H1 (cell line): Measurements from ENCODE around the gene COPG1. TPM values are rescaled to one million over a fixed set of nuclear protein-coding genes. Genes with fewer than 3 reads are reported as not detected.

Source experiments
- CTCF ChIA-PET: fragments of 300-600 bp; sonication (Branson Sonifier 250); formaldehyde crosslinking; loops from one replicate; lab custom pipeline; 2021; ENCODE audit not compliant: partially characterized antibody; lab: Charles Lee
- POLR2A ChIA-PET: fragments of 300-600 bp; sonication (Branson Sonifier 250); formaldehyde crosslinking; loops from one replicate; lab custom pipeline; 2021; ENCODE audit warnings: inconsistent platforms; ENCODE audit not compliant: partially characterized antibody; lab: Charles Lee
- DNase-seq, 2 experiments: peaks; one replicate each; pipeline versions ENCODE4 v3.0.0 to v3.0.0-alpha.2; 2010 to 2022; ENCODE audit warnings: low spot score in 2 of 2, low read depth in 1 of 2, mixed read lengths in 1 of 2
- FAIRE-seq: peaks from 2 replicates; lab custom pipeline; 2011; peaks lifted over from hg19 to GRCh38; lab: Jason Lieb, UNC
- H2AFZ ChIP-seq: 2 replicates; pipeline ENCODE4 v1.8.1; 2012; ENCODE audit warnings: low read length, inconsistent platforms
- H2AK5ac ChIP-seq: 2 replicates; pipeline ENCODE4 v1.6.1; 2013; ENCODE audit warnings: low read depth, low read length
- H2BK120ac ChIP-seq: replicated peaks from 2 replicates; pipeline ENCODE3; 2013; ENCODE audit warnings: low read depth, low read length, inconsistent platforms
- H2BK12ac ChIP-seq: 2 replicates; pipeline ENCODE4 v1.6.1; 2013; ENCODE audit warnings: low read depth, low read length
- H2BK15ac ChIP-seq: 2 replicates; pipeline ENCODE4 v1.6.1; 2013; ENCODE audit warnings: low read length
- H2BK20ac ChIP-seq: 2 replicates; pipeline ENCODE4 v1.6.1; 2013; ENCODE audit warnings: low read length
- H2BK5ac ChIP-seq: 2 replicates; pipeline ENCODE4 v1.6.1; 2013; ENCODE audit warnings: low read depth, low read length
- H3K14ac ChIP-seq: 2 replicates; pipeline ENCODE4 v1.6.1; 2013; ENCODE audit warnings: inconsistent platforms; ENCODE audit not compliant: insufficient read length
- H3K18ac ChIP-seq: 2 replicates; pipeline ENCODE4 v1.6.1; 2013; ENCODE audit warnings: low read length; ENCODE audit errors: extremely low read depth
- H3K23ac ChIP-seq: 2 replicates; pipeline ENCODE4 v1.6.1; 2013; ENCODE audit warnings: inconsistent platforms; ENCODE audit not compliant: insufficient read length
- H3K23me2 ChIP-seq: 2 replicates; pipeline ENCODE4 v1.6.1; 2013; ENCODE audit warnings: low read depth, low read length
- H3K27ac ChIP-seq: 2 replicates; pipeline ENCODE4 v1.6.1; 2011; ENCODE audit warnings: low read depth, low read length, inconsistent platforms
- H3K27me3 ChIP-seq, 4 experiments: replicated peaks in 1 of 4; 1 replicate in 1 of 4; 2 replicates in 3 of 4; pipeline versions ENCODE4 v1.6.1 to v1.8.1; 2011 to 2013; ENCODE audit warnings: low read length in 3 of 4, mild to moderate bottlenecking in 3 of 4, inconsistent platforms in 2 of 4, mixed read lengths in 2 of 4, moderate library complexity in 1 of 4; ENCODE audit not compliant: control insufficient read depth in 3 of 4, insufficient read depth in 3 of 4; ENCODE audit errors: extremely low read depth in 1 of 4
- H3K36me3 ChIP-seq, 4 experiments: 2 replicates each; pipeline versions ENCODE4 v1.6.1 to v1.8.1; 2011 to 2013; ENCODE audit warnings: mild to moderate bottlenecking in 4 of 4, low read length in 3 of 4, moderate library complexity in 2 of 4, control low read depth in 1 of 4, inconsistent platforms in 1 of 4; ENCODE audit not compliant: insufficient read depth in 4 of 4, control insufficient read depth in 2 of 4
- H3K4ac ChIP-seq: replicated peaks from 2 replicates; pipeline ENCODE3; 2013; ENCODE audit warnings: low read length, low read depth, mixed read lengths, inconsistent platforms; ENCODE audit not compliant: insufficient read length
- H3K4me1 ChIP-seq, 4 experiments: replicated peaks in 1 of 4; 1 replicate in 1 of 4; 2 replicates in 3 of 4; pipeline versions ENCODE4 v1.6.1 to v1.8.1; 2011 to 2013; ENCODE audit warnings: low read length in 3 of 4, inconsistent platforms in 2 of 4, mixed read lengths in 1 of 4; ENCODE audit not compliant: insufficient read depth in 4 of 4, control insufficient read depth in 3 of 4
- H3K4me2 ChIP-seq, 2 experiments: 2 replicates each; pipeline versions ENCODE4 v1.6.1 to v1.8.1; 2011 to 2013; ENCODE audit warnings: low read depth in 2 of 2, low read length in 2 of 2, control low read depth in 1 of 2, inconsistent platforms in 1 of 2, mild to moderate bottlenecking in 1 of 2; ENCODE audit not compliant: insufficient read depth in 1 of 2
- H3K4me3 ChIP-seq, 4 experiments: fragments of 200-600, 300-600 bp in 1 of 4; sonication (generic), shearing (Covaris generic), sonication (Bioruptor Twin) in 1 of 4; 2 replicates each; pipeline versions ENCODE4 v1.5.1 to v1.8.1; 2011 to 2016; ENCODE audit warnings: low read length in 4 of 4, low read depth in 3 of 4, control low read depth in 2 of 4, inconsistent platforms in 2 of 4, mild to moderate bottlenecking in 2 of 4, mixed read lengths in 1 of 4, moderate library complexity in 1 of 4; ENCODE audit not compliant: insufficient read depth in 2 of 4; ENCODE audit errors: extremely low read depth in 1 of 4
- H3K56ac ChIP-seq: replicated peaks from 2 replicates; pipeline ENCODE3; 2013; ENCODE audit warnings: low read depth, mild to moderate bottlenecking, mixed read lengths, low read length, inconsistent platforms; ENCODE audit not compliant: insufficient read length
- H3K79me1 ChIP-seq: 2 replicates; pipeline ENCODE4 v1.6.1; 2013; ENCODE audit warnings: low read depth, low read length, control low read depth
- H3K79me2 ChIP-seq, 2 experiments: 2 replicates each; pipeline versions ENCODE4 v1.6.1 to v1.8.1; 2012 to 2013; ENCODE audit warnings: low read length in 2 of 2, mild to moderate bottlenecking in 2 of 2, inconsistent platforms in 1 of 2; ENCODE audit not compliant: insufficient read depth in 2 of 2, control insufficient read depth in 1 of 2
- H3K9ac ChIP-seq, 4 experiments: replicated peaks in 1 of 4; 1 replicate in 1 of 4; 2 replicates in 3 of 4; pipeline versions ENCODE4 v1.6.1 to v1.8.1; 2011 to 2013; ENCODE audit warnings: low read depth in 3 of 4, low read length in 3 of 4, control low read depth in 2 of 4, mild to moderate bottlenecking in 2 of 4, moderate library complexity in 2 of 4, inconsistent platforms in 1 of 4; ENCODE audit errors: extremely low read depth in 1 of 4
- H3K9me3 ChIP-seq, 2 experiments: 2 replicates each; pipeline versions ENCODE4 v1.6.1 to v1.8.1; 2012 to 2013; ENCODE audit warnings: mild to moderate bottlenecking in 2 of 2, moderate library complexity in 2 of 2, control low read depth in 1 of 2, inconsistent platforms in 1 of 2, low read depth in 1 of 2, low read length in 1 of 2, mixed read lengths in 1 of 2; ENCODE audit not compliant: insufficient read depth in 2 of 2
- H4K20me1 ChIP-seq, 2 experiments: replicated peaks in 1 of 2; 2 replicates each; pipeline versions ENCODE3 to v1.8.1; 2011 to 2013; ENCODE audit warnings: inconsistent platforms in 2 of 2, low read length in 2 of 2, mild to moderate bottlenecking in 1 of 2; ENCODE audit not compliant: insufficient read depth in 2 of 2, control insufficient read depth in 1 of 2
- H4K5ac ChIP-seq: 2 replicates; pipeline ENCODE4 v1.6.1; 2013; ENCODE audit warnings: low read length, low read depth, mixed read lengths, inconsistent platforms; ENCODE audit not compliant: insufficient read length
- H4K8ac ChIP-seq: 2 replicates; pipeline ENCODE4 v1.8.0; 2013; ENCODE audit warnings: mild to moderate bottlenecking, moderate library complexity, low read length, inconsistent platforms; ENCODE audit not compliant: insufficient read depth; ENCODE audit errors: extremely low read depth
- H4K91ac ChIP-seq: replicated peaks from 2 replicates; pipeline ENCODE3; 2013; ENCODE audit warnings: low read length, mixed read lengths, inconsistent platforms; ENCODE audit not compliant: insufficient read length
- BACH1 ChIP-seq: IDR thresholded peaks from 2 replicates; pipeline ENCODE4 v1.6.1; 2012; ENCODE audit warnings: low read length, improper control_type of control experiment
- BCL11A ChIP-seq, 2 experiments: IDR thresholded peaks; one replicate each; pipeline ENCODE4 v1.6.1; 2011; ENCODE audit warnings: low read depth in 2 of 2, low read length in 2 of 2, mild to moderate bottlenecking in 2 of 2
- NRF1 ChIP-seq: IDR thresholded peaks from 2 replicates; pipeline ENCODE4 v1.6.1; 2011; ENCODE audit warnings: mild to moderate bottlenecking, low read depth, low read length, improper control_type of control experiment
- POLR2AphosphoS5 ChIP-seq: IDR thresholded peaks from 2 replicates; pipeline ENCODE4 v1.6.1; 2011; ENCODE audit warnings: low read depth, low read length
- RAD21 ChIP-seq, 2 experiments: IDR thresholded peaks in 1 of 2; conservative IDR thresholded peaks in 1 of 2; 2 replicates each; pipeline ENCODE4 v1.6.1; 2011; ENCODE audit warnings: low read depth in 2 of 2, low read length in 2 of 2, improper control_type of control experiment in 1 of 2, inconsistent platforms in 1 of 2, mild to moderate bottlenecking in 1 of 2, moderate library complexity in 1 of 2
- SIRT6 ChIP-seq: IDR thresholded peaks from one replicate; pipeline ENCODE4 v1.7.1; 2012; ENCODE audit warnings: low read length, inconsistent platforms
- WGBS, 2 experiments: shearing (Covaris generic) in 1 of 2; methylation state at CpG; one replicate each; pipeline versions ENCODE4 v1.1.6 to v1.1.7; 2013 to 2015; ENCODE audit warnings: low lambda C conversion rate in 2 of 2, mixed read lengths in 2 of 2, inconsistent platforms in 1 of 2, low coverage in 1 of 2, missing lambda C conversion rate in 1 of 2; ENCODE audit not compliant: insufficient replicate concordance in 2 of 2, insufficient coverage in 1 of 2, insufficient read length in 1 of 2; ENCODE audit errors: extremely low coverage in 1 of 2, missing lambda C conversion rate in 1 of 2; 5-methylcytosine and 5-hydroxymethylcytosine counted together
- polyA plus RNA-seq, 7 experiments: library from polyadenylated mRNA; depleted of rRNA in 3 of 7; stranded (reverse) in 5 of 7; unstranded in 2 of 7; fragments of >200 nt in 5 of 7; fragments of 200-250 nt in 2 of 7; gene quantifications; 1 replicate in 5 of 7; 2 replicates in 1 of 7; 4 replicates in 1 of 7; pipeline versions ENCODE4 v1.2.1 to v1.2.3, GENCODE V29; 2011 to 2013; ENCODE audit warnings: missing spikeins in 2 of 7, mixed read lengths in 2 of 7
- total RNA-seq: library from RNA; stranded (reverse); fragmentation: NEBNext Ultra II Directional; extraction: Animal tissue kit (Norgen Biotek cat#: 25700); gene quantifications from 2 replicates; pipeline ENCODE4 v1.2.1, GENCODE V29; 2021

COPG1 gene
- total and polyA plus RNA-seq, 2 of the 8 experiments (the other 6 are each of a cell fraction or from before 2014, with no cell fraction given), result 52.7 to 106 TPM

DNA sequence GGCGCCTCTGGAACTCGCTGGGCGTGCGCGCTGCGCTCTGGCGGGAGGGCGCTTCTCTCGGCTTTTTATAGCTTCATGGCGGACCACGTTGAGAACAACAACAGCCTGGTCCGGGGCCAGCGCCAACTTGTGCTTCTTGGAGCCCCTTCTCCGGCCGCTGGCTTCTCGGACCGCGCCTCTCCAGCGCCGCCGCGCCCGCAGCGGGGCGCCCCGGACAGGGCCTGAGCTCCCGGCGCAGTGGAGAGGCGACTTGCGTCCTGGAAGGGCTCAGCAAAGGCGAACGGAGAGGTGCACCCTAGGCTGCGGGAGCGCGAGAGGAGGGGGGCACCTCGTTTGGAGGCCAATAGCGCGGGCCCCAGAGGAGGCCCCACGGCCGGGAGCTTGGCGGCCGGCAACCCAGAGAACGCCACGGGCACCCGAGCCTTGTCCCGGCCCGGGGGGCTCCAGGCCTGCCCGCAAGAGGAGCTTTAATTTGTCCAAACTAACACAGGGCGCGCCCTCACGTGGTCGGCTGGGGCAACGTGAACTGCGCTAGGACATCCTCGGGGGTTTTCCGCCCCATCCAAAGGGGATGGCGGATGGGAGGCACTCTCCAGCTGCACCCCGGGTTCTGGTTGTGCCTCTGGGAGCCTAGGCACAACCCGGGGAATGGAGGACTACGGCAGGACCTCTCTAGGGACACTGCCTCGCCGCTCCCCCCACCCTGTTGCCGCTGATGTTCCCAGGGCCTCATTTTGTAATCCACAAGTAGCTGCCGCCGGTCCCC lies 67.0 kb downstream of the COPG1 start:
- Histone ChIP-seq H3K4ac (no peak overlapping the region), H3K9ac (peak overlapping the region; percentile 52 to 80 (median 74); a peak in 6 of 7 replicates), H3K79me1 (peaks cover 3% of the 10 kb centered on the region; the same call in 1 of the 2 replicates), H3K79me2 (peaks cover 0 to 13% of the 10 kb centered on the region in 2 experiments; a peak in 1 of 4 replicates), H2AFZ (no peak overlapping the region; the same call in 1 of the 2 replicates), H3K27ac (peak overlapping the region; percentile 69), H3K9me3 (no peaks in the 10 kb centered on the region), H2BK15ac (no peak overlapping the region), H3K56ac (no peak overlapping the region), H2AK5ac (no peak overlapping the region), H3K4me3 (peak overlapping the region; percentile 70 to 96 (median 78)), H2BK120ac (no peak overlapping the region), H3K36me3 (peaks cover 2 to 10% (median 7%) of the 10 kb centered on the region in 4 experiments; a peak in 4 of 8 replicates), H2BK12ac (no peak overlapping the region), H3K27me3 (no peaks in the 10 kb centered on the region), H3K23ac (no peak overlapping the region), H4K8ac (peak overlapping the region; percentile 94), H2BK20ac (no peak overlapping the region), H3K4me1 (peaks cover 4 to 9% (median 5%) of the 10 kb centered on the region in 4 experiments), H3K4me2 (peak overlapping the region; percentile 81 to 83), H4K91ac (peak overlapping the region; percentile 82), H4K5ac (no peak overlapping the region), H3K14ac (no peak overlapping the region), H3K18ac (peak overlapping the region; percentile 83), H2BK5ac (peak overlapping the region; percentile 66; the same call in 1 of the 2 replicates), H4K20me1 (peaks cover 0 to 10% of the 10 kb centered on the region in 2 experiments), H3K23me2 (peaks cover 5% of the 10 kb centered on the region; the same call in 1 of the 2 replicates)
- POLR2A ChIA-PET, result interaction anchor here (0.5 to 6.4 kb wide), 66 partner anchors 10 to 424 kb away, joined by 3 to 112 read pairs (median 5); partner anchors contain the start of genes CFAP92, CNBP, COPG1 and EFCAB12
- DNase-seq, result peak in 1 of 2 experiments; percentile 96
- FAIRE-seq, result no peak
- WGBS, 2 experiments, result 3% methylated on average over 62 of the region's 65 CpGs; no CpG with 5 or more reads in 1 of the 2 experiments
- CTCF ChIA-PET, result interaction anchor here (0.6 to 6.6 kb wide), 25 partner anchors 8 to 346 kb away, joined by 3 to 73 read pairs (median 4); partner anchors contain the start of genes COPG1 and HMCES
- no peak for TF ChIP-seq BACH1
- no peak; the same call in 1 of the 2 replicates for TF ChIP-seq NRF1
- TF ChIP-seq BCL11A (IDR thresholded peaks at IDR 0.05; ENCODE audit: low read depth in 2 of 2, low read length in 2 of 2), result no peak
- TF ChIP-seq POLR2AphosphoS5, result no peak
- TF ChIP-seq RAD21 (IDR thresholded peaks at IDR 0.05 in 1 of 2, conservative IDR thresholded peaks at IDR 0.05 in 1 of 2; ENCODE audit: low read depth in 2 of 2, low read length in 2 of 2), result peak; percentile 41 to 51
- no peak for TF ChIP-seq SIRT6
